Adrenal gland (tissue), 12 donors: ENCODE results near the gene HRC. TPM values are rescaled to one million over a fixed set of nuclear protein-coding genes. Genes with fewer than 3 reads are reported as not detected.
"Not testable (repeated sequence)": the region's sequence is repeated elsewhere in the genome, so short reads cannot be mapped to it uniquely, and the experiment has no call there.

Source experiments
- DNase-seq, 7 donors: peaks; one replicate each; pipeline ENCODE4 v3.0.0-alpha.2; 2019 to 2020
- H3K27ac ChIP-seq, 5 donors: fragments of 200-600 bp; sonication (generic) in 4 of 5; 1 replicate in 3 of 5; 2 replicates in 2 of 5; pipeline versions ENCODE4 v1.5.1 to v1.8.0; 2016 to 2020; ENCODE audit warnings: mild to moderate bottlenecking in 1 of 5
- H3K27me3 ChIP-seq: fragments of 200-600 bp; 2 replicates; pipeline ENCODE4 v1.8.0; 2021
- H3K36me3 ChIP-seq, 2 donors: fragments of 200-600 bp; replicated peaks in 1 of 2; 1 replicate in 1 of 2; 2 replicates in 1 of 2; pipeline versions ENCODE4 v1.5.1 to v1.8.0; 2018 to 2022
- H3K4me1 ChIP-seq, 2 donors: fragments of 200-600 bp; replicated peaks in 1 of 2; 1 replicate in 1 of 2; 2 replicates in 1 of 2; pipeline versions ENCODE4 v1.5.1 to v1.8.0; 2018 to 2021
- H3K4me3 ChIP-seq, 4 donors: fragments of 200-600 bp; sonication (generic) in 3 of 4; one replicate each; pipeline ENCODE4 v1.5.1; 2016 to 2018
- H3K9me3 ChIP-seq, 3 donors: fragments of 200-600 bp; sonication (generic) in 1 of 3; replicated peaks in 1 of 3; 1 replicate in 2 of 3; 2 replicates in 1 of 3; pipeline versions ENCODE4 v1.5.1 to v1.8.0; 2016 to 2021
- CTCF ChIP-seq, 6 experiments: fragments of 450-650 bp in 4 of 6; fragments of 200-600 bp in 2 of 6; sonication (generic) in 1 of 6; IDR thresholded peaks; 1 replicate in 5 of 6; 2 replicates in 1 of 6; pipeline versions ENCODE4 v1.5.1 to v1.8.0; 2016 to 2021; ENCODE audit warnings: antibody characterized with exemption in 6 of 6, mild to moderate bottlenecking in 2 of 6, moderate library complexity in 1 of 6
- POLR2A ChIP-seq, 2 donors: fragments of 450-650 bp; IDR thresholded peaks; one replicate each; pipeline ENCODE4 v1.6.1; 2017; ENCODE audit warnings: antibody characterized with exemption in 2 of 2, mild to moderate bottlenecking in 2 of 2, moderate library complexity in 1 of 2
- WGBS, 4 donors: extraction: QIAGEN DNeasy Blood & Tissue Kit in 2 of 4; methylation state at CpG; one replicate each; pipeline versions ENCODE4 v1.1.5 to v1.1.7; 2013 to 2017; 5-methylcytosine and 5-hydroxymethylcytosine counted together
- intact Hi-C, 2 donors: fragments of 100-400 bp; cut with DNase I; formaldehyde crosslinking; loops; one replicate each; pipeline versions ENCODE4 v1.14.1 to v1.15.0; 2022 to 2023
- polyA plus RNA-seq, 3 donors: library from polyadenylated mRNA; stranded (reverse); fragments of 200-250 nt in 2 of 3; fragments of 350-450 nt in 1 of 3; fragmentation: Illumina TruSeq in 1 of 3; extraction: RNeasy Lipid Tissue Mini Kit (QIAGEN cat#74804) in 1 of 3; gene quantifications; one replicate each; pipeline ENCODE4 v1.2.3, GENCODE V29; 2013 to 2014
- total RNA-seq, 9 donors: library from RNA; depleted of rRNA in 4 of 9; stranded (reverse); fragments of >200 nt in 4 of 9; fragments of 120-200 nt in 1 of 9; fragmentation: NEBNext Ultra II Directional in 1 of 9; extraction: Animal tissue kit (Norgen Biotek cat#: 25700) in 1 of 9; gene quantifications; one replicate each; pipeline versions ENCODE4 v1.1.0 to v1.2.4, GENCODE V29; 2013 to 2023
- donor health status: healthy with polysubstance abuse.
- donor health status: Bipolar disorder and iron deficiency.
- donor health status: DM: yes; HTN: yes; CAD: no.
- donor health status: DM: no; HTN: no; CAD: no.
- donor health status: DM: no; HTN: no; CAD: no.
- donor health status: DM: yes; HTN: yes; CAD: no.

HRC gene
- total and polyA plus RNA-seq, 12 donors, result 0.77 to 28.4 (median 2.5) TPM

- WGBS, 4 donors, result 73 to 87% (median 84%) methylated on average over 4 of the region's 4 CpGs
- Histone ChIP-seq H3K36me3 (no peaks in the 10 kb centered on the region), H3K4me3 (no peak overlapping the region), H3K27ac (no peak overlapping the region), H3K9me3 (no peaks in the 10 kb centered on the region), H3K4me1 (peaks cover 0 to 10% of the 10 kb centered on the region in 2 donors), H3K27me3 (no peaks in the 10 kb centered on the region)
- DNase-seq, result no peak
- intact Hi-C loops, result no loop called here
- no peak for TF ChIP-seq CTCF (IDR thresholded peaks at IDR 0.05)
- no peak for TF ChIP-seq POLR2A (IDR thresholded peaks at IDR 0.05)
Observed at GRCh38 chr19:49126575-49126974, 28.6 kb downstream of the HRC start.

- intact Hi-C loops, result no loop called here
- Histone ChIP-seq H3K9me3 (no peaks in the 10 kb centered on the region), H3K4me1 (peaks cover 0 to 13% of the 10 kb centered on the region in 2 donors), H3K27ac (no peak overlapping the region), H3K4me3 (no peak overlapping the region), H3K27me3 (no peaks in the 10 kb centered on the region), H3K36me3 (no peaks in the 10 kb centered on the region)
- no peak for DNase-seq
- TF ChIP-seq CTCF (IDR thresholded peaks at IDR 0.05), result no peak
- no peak for TF ChIP-seq POLR2A (IDR thresholded peaks at IDR 0.05)
- 63 to 75% (median 64%) methylated on average over 6 to 23 of the region's 23 CpGs for WGBS, 4 donors
Observed at GRCh38 chr19:49125025-49125731, 30.0 kb downstream of the HRC start.

- WGBS, 4 donors, result 82 to 95% (median 90%) methylated on average over 11 of the region's 11 CpGs
- H3K27me3 ChIP-seq, H3K36me3 ChIP-seq, DNase-seq, intact Hi-C loops, H3K27ac ChIP-seq, H3K4me3 ChIP-seq, H3K9me3 ChIP-seq: not testable (repeated sequence)
- peaks cover 14 to 19% of the 10 kb centered on the region in 2 donors for H3K4me1 ChIP-seq
Observed at GRCh38 chr19:49123285-49123684, 31.9 kb downstream of the HRC start.

- DNase-seq, H3K4me3 ChIP-seq, H3K27me3 ChIP-seq, intact Hi-C loops, H3K9me3 ChIP-seq, H3K36me3 ChIP-seq, H3K27ac ChIP-seq: not testable (repeated sequence)
- peaks cover 19 to 24% of the 10 kb centered on the region in 2 donors for H3K4me1 ChIP-seq
- 78 to 83% (median 82%) methylated on average over 10 of the region's 10 CpGs for WGBS, 4 donors
Observed at GRCh38 chr19:49121841-49122240, 33.4 kb downstream of the HRC start.

GRCh38 chr19:49120868-49121267 is 34.3 kb downstream of the HRC start:
- Histone ChIP-seq H3K4me1 (peaks cover 19 to 24% of the 10 kb centered on the region in 2 donors), H3K4me3 (no peak overlapping the region), H3K36me3 (no peaks in the 10 kb centered on the region), H3K27ac (no peak overlapping the region), H3K9me3 (no peaks in the 10 kb centered on the region), H3K27me3 (no peaks in the 10 kb centered on the region)
- TF ChIP-seq POLR2A (IDR thresholded peaks at IDR 0.05) (no peak), CTCF (IDR thresholded peaks at IDR 0.05) (no peak)
- no peak for DNase-seq
- intact Hi-C loops, result no loop called here
- 91 to 97% (median 95%) methylated on average over 2 of the region's 2 CpGs for WGBS, 4 donors
